B cell (primary cell): ENCODE results near the gene EYS. TPM values are rescaled to one million over a fixed set of nuclear protein-coding genes. Genes with fewer than 3 reads are reported as not detected.

Experiments used
- ATAC-seq: fragments of 200-7000 bp; cut with Tn5 transposase; one replicate; pipeline ENCODE4 v1.10.0; 2021; ENCODE audit warnings: low read depth, mild to moderate bottlenecking, moderate number of reproducible peaks, moderate library complexity
- CTCF ChIA-PET: fragments of 350-600 bp; sonication (Branson Sonifier 250); formaldehyde crosslinking; loops from one replicate; lab custom pipeline; 2021; ENCODE audit warnings: antibody characterized with exemption, inconsistent platforms; lab: Charles Lee
- POLR2A ChIA-PET: fragments of 350-600 bp; sonication (Branson Sonifier 250); formaldehyde crosslinking; loops from one replicate; lab custom pipeline; 2021; ENCODE audit warnings: antibody characterized with exemption; lab: Charles Lee
- DNase-seq: peaks from one replicate; pipeline ENCODE4 v3.0.0; 2013
- H2AFZ ChIP-seq: 2 replicates; pipeline ENCODE4 v1.6.1; 2012; ENCODE audit warnings: mild to moderate bottlenecking, low read depth, low read length; ENCODE audit not compliant: insufficient read depth, poor library complexity, severe bottlenecking
- H3K27ac ChIP-seq, 2 donors: 1 replicate in 1 of 2; 2 replicates in 1 of 2; pipeline ENCODE4 v1.5.1; 2012 to 2013; ENCODE audit warnings: low read length in 2 of 2, mild to moderate bottlenecking in 2 of 2, moderate library complexity in 1 of 2
- H3K27me3 ChIP-seq, 4 experiments: fragments of 200-600 bp in 1 of 4; sonication (generic) in 1 of 4; replicated peaks in 1 of 4; 1 replicate in 2 of 4; 2 replicates in 2 of 4; pipeline versions ENCODE4 v1.6.1 to v1.7.0; 2013 to 2016; ENCODE audit warnings: low read length in 3 of 4, mild to moderate bottlenecking in 2 of 4, mixed read lengths in 1 of 4, moderate library complexity in 1 of 4; ENCODE audit not compliant: insufficient read depth in 4 of 4, control insufficient read depth in 3 of 4; ENCODE audit errors: control extremely low read depth in 1 of 4
- H3K36me3 ChIP-seq, 2 experiments: replicated peaks in 1 of 2; 1 replicate in 1 of 2; 2 replicates in 1 of 2; pipeline versions ENCODE4 v1.6.1 to v1.7.1; 2013; ENCODE audit warnings: low read length in 1 of 2; ENCODE audit not compliant: insufficient read depth in 2 of 2, control insufficient read depth in 1 of 2; ENCODE audit errors: control extremely low read depth in 1 of 2, extremely low read depth in 1 of 2
- H3K4me1 ChIP-seq, 2 donors: fragments of 200-600 bp in 1 of 2; sonication (generic) in 1 of 2; 1 replicate in 1 of 2; 2 replicates in 1 of 2; pipeline versions ENCODE4 v1.5.1 to v1.6.1; 2013 to 2017; ENCODE audit warnings: low read length in 2 of 2; ENCODE audit not compliant: control insufficient read depth in 2 of 2, insufficient read depth in 2 of 2
- H3K4me2 ChIP-seq: replicated peaks from 2 replicates; pipeline ENCODE3; 2012; ENCODE audit warnings: mild to moderate bottlenecking, low read depth, low read length; ENCODE audit not compliant: poor library complexity, severe bottlenecking
- H3K4me3 ChIP-seq, 5 experiments: fragments of 200-600 bp in 1 of 5; sonication (generic) in 1 of 5; 1 replicate in 3 of 5; 2 replicates in 2 of 5; pipeline versions ENCODE4 v1.5.1 to v1.7.0; 2011 to 2016; ENCODE audit warnings: low read length in 4 of 5, mild to moderate bottlenecking in 4 of 5, low read depth in 2 of 5, control low read depth in 1 of 5, moderate library complexity in 1 of 5; ENCODE audit not compliant: insufficient read depth in 1 of 5; ENCODE audit errors: control extremely low read depth in 1 of 5, extremely low read depth in 1 of 5
- H3K79me2 ChIP-seq: fragments of 200-600 bp; sonication (generic); one replicate; pipeline ENCODE4 v1.6.0; 2016; ENCODE audit warnings: low read length; ENCODE audit not compliant: control insufficient read depth, insufficient read depth
- H3K9ac ChIP-seq: fragments of 200-600 bp; sonication (generic); 2 replicates; pipeline ENCODE4 v1.6.1; 2017; ENCODE audit warnings: mild to moderate bottlenecking, low read length, moderate library complexity
- H3K9me3 ChIP-seq, 3 donors: one replicate each; pipeline versions ENCODE4 v1.6.1 to v1.7.1; 2013; ENCODE audit warnings: low read length in 2 of 3; ENCODE audit not compliant: control insufficient read depth in 2 of 3, insufficient read depth in 1 of 3; ENCODE audit errors: control extremely low read depth in 1 of 3
- H4K20me1 ChIP-seq: 2 replicates; pipeline ENCODE4 v1.6.0; 2012; ENCODE audit warnings: mild to moderate bottlenecking, low read length; ENCODE audit not compliant: insufficient read depth, control insufficient read depth, poor library complexity, severe bottlenecking
- H3K27ac Mint-ChIP-seq: one replicate; pipeline ENCODE4 v1.8.0; 2021; ENCODE audit warnings: mixed read lengths
- H3K27me3 Mint-ChIP-seq: one replicate; pipeline ENCODE4 v1.8.0; 2021; ENCODE audit warnings: mixed read lengths
- H3K4me1 Mint-ChIP-seq: one replicate; pipeline ENCODE4 v1.8.0; 2021; ENCODE audit warnings: mixed read lengths
- H3K4me3 Mint-ChIP-seq: one replicate; pipeline ENCODE4 v1.8.0; 2021; ENCODE audit warnings: mixed read lengths
- H3K9me3 Mint-ChIP-seq: one replicate; pipeline ENCODE4 v1.8.0; 2022; ENCODE audit warnings: mixed read lengths; ENCODE audit not compliant: insufficient read depth
- EZH2 ChIP-seq: IDR thresholded peaks from 2 replicates; pipeline ENCODE4 v1.6.1; 2012; ENCODE audit warnings: borderline replicate concordance, low read depth, mild to moderate bottlenecking, moderate library complexity, low read length; ENCODE audit not compliant: insufficient read depth, poor library complexity, severe bottlenecking
- WGBS: methylation state at CpG from one replicate; pipeline ENCODE4 v1.1.5; 2013; ENCODE audit warnings: missing lambda C conversion rate; ENCODE audit not compliant: insufficient coverage; 5-methylcytosine and 5-hydroxymethylcytosine counted together
- intact Hi-C: fragments of 100-400 bp; cut with micrococcal nuclease; formaldehyde crosslinking; loops from one replicate; pipeline ENCODE4 v1.10.0; 2022
- polyA plus RNA-seq: library from polyadenylated mRNA; depleted of rRNA; stranded (reverse); fragments of >200 nt; gene quantifications from 2 replicates; pipeline ENCODE4 v1.2.3, GENCODE V29; 2012
- total RNA-seq, 2 donors: library from RNA; stranded (reverse); fragments of 120-200 nt in 1 of 2; gene quantifications; 1 replicate in 1 of 2; 2 replicates in 1 of 2; pipeline versions ENCODE4 v1.2.3 to v1.2.4, GENCODE V29; 2013 to 2022
- TF ChIP-seq, protein P1 (sequence below): fragments of 200-600 bp; IDR thresholded peaks from one replicate; pipeline ENCODE4 v1.8.0; 2022; ENCODE audit warnings: antibody characterized with exemption, mild to moderate bottlenecking

Gene EYS
- total and polyA plus RNA-seq, 2 donors (not counting 1 experiment from before 2014, with no cell fraction given), result not detected

DNA sequence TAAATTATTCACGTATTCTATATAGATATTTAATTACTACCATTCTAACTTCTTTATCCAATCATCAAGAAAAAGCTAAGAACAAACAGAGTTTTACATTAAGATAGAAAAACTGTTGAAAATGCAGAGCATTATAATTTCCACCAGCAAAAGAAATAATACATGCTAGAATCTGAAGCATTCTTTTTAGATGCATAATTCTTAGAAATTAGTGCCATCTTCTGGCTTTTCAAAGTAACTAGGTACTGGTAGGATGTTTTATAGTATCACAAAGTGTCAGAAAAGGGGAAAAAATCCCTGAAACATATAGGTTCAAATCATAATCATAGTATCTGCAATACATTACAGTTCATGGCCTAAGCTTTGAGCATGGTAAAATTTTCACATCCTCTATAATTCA, 1892.6 kb downstream of the EYS start:
- H3K79me2 ChIP-seq, result no peaks in the 10 kb centered on the region
- CTCF ChIA-PET, result no interaction called here
- no peak overlapping the region for H3K4me2 ChIP-seq
- no peak overlapping the region for H3K4me3 Mint-ChIP-seq
- no peak overlapping the region for H3K4me3 ChIP-seq
- H2AFZ ChIP-seq, result no peak overlapping the region
- no peak overlapping the region for H3K27ac ChIP-seq
- intact Hi-C loops, result no loop called here
- H3K27me3 Mint-ChIP-seq, result peaks cover 4% of the 10 kb centered on the region
- no peaks in the 10 kb centered on the region for H3K9me3 ChIP-seq
- WGBS, result no CpG with 5 or more reads among the region's 1 CpG
- no peaks in the 10 kb centered on the region for H3K4me1 Mint-ChIP-seq
- DNase-seq (no peak), ATAC-seq (no peak)
- no peaks in the 10 kb centered on the region for H4K20me1 ChIP-seq
- TF ChIP-seq EZH2, result no peak
- TF ChIP-seq, protein P1, sequence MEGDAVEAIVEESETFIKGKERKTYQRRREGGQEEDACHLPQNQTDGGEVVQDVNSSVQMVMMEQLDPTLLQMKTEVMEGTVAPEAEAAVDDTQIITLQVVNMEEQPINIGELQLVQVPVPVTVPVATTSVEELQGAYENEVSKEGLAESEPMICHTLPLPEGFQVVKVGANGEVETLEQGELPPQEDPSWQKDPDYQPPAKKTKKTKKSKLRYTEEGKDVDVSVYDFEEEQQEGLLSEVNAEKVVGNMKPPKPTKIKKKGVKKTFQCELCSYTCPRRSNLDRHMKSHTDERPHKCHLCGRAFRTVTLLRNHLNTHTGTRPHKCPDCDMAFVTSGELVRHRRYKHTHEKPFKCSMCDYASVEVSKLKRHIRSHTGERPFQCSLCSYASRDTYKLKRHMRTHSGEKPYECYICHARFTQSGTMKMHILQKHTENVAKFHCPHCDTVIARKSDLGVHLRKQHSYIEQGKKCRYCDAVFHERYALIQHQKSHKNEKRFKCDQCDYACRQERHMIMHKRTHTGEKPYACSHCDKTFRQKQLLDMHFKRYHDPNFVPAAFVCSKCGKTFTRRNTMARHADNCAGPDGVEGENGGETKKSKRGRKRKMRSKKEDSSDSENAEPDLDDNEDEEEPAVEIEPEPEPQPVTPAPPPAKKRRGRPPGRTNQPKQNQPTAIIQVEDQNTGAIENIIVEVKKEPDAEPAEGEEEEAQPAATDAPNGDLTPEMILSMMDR, result no peak
- no peaks in the 10 kb centered on the region for H3K9me3 Mint-ChIP-seq
- H3K27ac Mint-ChIP-seq, result no peak overlapping the region
- H3K9ac ChIP-seq, result no peak overlapping the region
- H3K27me3 ChIP-seq, result no peaks in the 10 kb centered on the region
- POLR2A ChIA-PET, result no interaction called here
- H3K4me1 ChIP-seq, result no peaks in the 10 kb centered on the region
- no peaks in the 10 kb centered on the region for H3K36me3 ChIP-seq

DNA sequence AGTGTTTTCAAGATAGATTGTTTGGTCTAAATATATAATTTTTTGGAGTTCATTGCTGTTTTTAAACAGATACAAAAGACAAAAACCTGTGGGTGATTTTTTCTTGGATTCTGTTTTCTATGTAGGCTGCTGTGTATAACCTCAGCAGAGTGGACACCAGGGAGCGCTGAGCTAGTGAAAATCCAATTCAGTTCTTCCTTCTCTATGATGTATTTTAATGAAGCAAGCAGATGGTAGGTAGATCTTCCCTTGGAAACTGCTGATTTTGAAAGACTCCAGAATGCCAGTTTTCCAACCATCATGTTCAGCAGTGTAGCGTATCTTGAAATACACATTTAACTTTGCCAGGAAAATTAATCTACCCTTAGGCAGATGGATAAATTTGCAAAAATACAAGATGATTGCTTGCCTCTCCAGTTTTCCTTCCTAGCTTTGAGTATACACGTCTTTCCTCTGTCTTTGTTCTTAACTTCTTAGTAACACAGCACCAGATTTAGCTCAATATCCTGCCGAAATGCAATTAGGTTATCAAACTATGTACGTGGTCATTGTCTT, 1893.4 kb downstream of the EYS start:
- no peak overlapping the region for H2AFZ ChIP-seq
- intact Hi-C loops, result no loop called here
- DNase-seq, result no peak
- no peak overlapping the region for H3K27ac ChIP-seq
- H3K9ac ChIP-seq, result no peak overlapping the region
- Mint-ChIP-seq H3K27me3 (peaks cover 4% of the 10 kb centered on the region), H3K4me1 (no peaks in the 10 kb centered on the region), H3K4me3 (no peak overlapping the region), H3K9me3 (no peaks in the 10 kb centered on the region), H3K27ac (no peak overlapping the region)
- H3K79me2 ChIP-seq, result no peaks in the 10 kb centered on the region
- WGBS, result 80% methylated on average over 1 of the region's 5 CpGs
- H4K20me1 ChIP-seq, result no peaks in the 10 kb centered on the region
- ChIA-PET CTCF (no interaction called here), POLR2A (no interaction called here)
- ATAC-seq, result no peak
- H3K4me2 ChIP-seq, result no peak overlapping the region
- no peaks in the 10 kb centered on the region for H3K9me3 ChIP-seq
- no peaks in the 10 kb centered on the region for H3K36me3 ChIP-seq
- no peaks in the 10 kb centered on the region for H3K27me3 ChIP-seq
- H3K4me3 ChIP-seq, result no peak overlapping the region
- H3K4me1 ChIP-seq, result no peaks in the 10 kb centered on the region
- no peak for TF ChIP-seq EZH2
- TF ChIP-seq, protein P1, result no peak
